HG02798 (cell line): Measurements from ENCODE around the gene KRTAP10-8.
"Not testable (repeated sequence)": the region's sequence is repeated elsewhere in the genome, so short reads cannot be mapped to it uniquely, and the experiment has no call there.

Source experiments
- ATAC-seq: cut with Tn5 transposase; IDR thresholded peaks from one replicate; pipeline ENCODE4 v1.9.1; 2021; ENCODE audit warnings: mild to moderate bottlenecking; ENCODE audit not compliant: unreplicated experiment, poor library complexity

The KRTAP10-8 gene

DNA sequence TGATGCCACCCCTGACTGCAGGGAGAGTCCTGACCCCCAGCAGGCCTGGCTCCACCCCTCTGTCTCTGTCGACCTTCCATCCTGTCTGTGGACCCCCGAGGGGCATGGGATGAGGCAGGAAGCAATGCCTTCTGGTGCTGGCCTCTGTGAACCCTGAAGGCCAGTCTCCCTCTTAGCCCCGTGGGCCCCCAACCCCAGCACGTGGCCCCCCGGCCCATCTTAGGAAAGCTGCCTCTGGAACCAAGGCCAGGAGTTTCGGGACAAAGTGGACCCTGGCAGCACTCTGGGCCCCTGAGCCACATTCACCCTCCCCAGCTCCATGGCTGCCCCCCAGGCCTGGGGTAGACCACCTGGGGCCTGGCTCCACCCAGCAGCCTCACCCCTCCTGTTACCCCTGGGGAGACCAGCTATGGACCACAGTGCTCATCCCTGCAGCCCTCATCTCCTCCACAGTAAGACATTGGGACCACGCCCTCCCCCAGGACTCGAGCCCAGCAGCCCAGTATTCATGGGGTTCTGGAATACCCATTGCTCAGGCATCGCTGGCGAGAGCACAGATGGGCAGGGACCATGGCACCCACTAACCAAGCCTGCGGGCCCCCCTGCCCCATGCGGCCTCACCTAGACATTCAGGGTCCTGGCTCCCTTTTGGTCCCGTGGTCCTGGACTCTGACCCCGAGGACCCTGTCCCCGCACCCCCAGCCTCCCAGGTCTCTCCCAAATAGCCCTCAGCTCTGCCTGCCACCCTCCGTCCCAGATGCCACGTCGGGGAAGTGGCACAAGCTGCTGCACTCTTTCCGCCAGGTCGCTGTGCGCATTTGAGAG, 26.8 kb downstream of the KRTAP10-8 start:
- not testable (repeated sequence) for ATAC-seq

DNA sequence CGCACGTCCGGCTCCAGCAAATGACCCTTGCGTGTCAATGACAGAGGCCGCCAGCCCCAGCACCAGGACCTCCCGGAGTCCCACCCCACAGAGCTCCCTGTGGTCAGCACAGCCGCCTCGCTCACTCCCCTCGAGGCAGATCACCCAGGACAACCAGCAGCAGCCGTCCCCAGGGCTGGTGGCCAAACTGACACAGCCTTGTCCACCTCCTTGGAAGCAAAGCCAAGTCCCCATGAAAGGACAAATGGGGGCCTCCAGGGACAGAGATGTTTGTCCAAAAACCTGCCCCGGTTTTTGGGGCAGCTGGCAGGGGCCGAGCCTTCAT, 27.4 kb downstream of the KRTAP10-8 start:
- ATAC-seq: no peak

DNA sequence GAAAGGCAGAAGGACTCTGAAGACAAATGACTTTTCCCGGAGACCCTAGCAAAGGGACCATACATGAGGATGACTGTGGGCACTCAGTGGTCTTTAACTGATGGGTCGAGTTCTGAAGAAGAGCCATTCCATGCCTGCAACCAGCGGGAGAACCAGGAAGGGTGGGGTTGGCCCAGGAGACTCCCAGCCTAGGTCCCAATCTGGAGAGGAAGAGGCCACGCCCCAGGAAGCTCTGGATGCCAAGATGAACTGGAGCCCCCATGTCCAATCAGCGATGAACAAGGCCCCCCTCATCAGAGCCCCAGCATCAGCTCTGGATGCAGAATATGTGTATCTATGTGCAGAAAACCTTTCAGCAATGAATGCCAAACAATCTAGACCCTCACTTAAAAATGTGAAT, 28.9 kb downstream of the KRTAP10-8 start:
- no peak for ATAC-seq

DNA sequence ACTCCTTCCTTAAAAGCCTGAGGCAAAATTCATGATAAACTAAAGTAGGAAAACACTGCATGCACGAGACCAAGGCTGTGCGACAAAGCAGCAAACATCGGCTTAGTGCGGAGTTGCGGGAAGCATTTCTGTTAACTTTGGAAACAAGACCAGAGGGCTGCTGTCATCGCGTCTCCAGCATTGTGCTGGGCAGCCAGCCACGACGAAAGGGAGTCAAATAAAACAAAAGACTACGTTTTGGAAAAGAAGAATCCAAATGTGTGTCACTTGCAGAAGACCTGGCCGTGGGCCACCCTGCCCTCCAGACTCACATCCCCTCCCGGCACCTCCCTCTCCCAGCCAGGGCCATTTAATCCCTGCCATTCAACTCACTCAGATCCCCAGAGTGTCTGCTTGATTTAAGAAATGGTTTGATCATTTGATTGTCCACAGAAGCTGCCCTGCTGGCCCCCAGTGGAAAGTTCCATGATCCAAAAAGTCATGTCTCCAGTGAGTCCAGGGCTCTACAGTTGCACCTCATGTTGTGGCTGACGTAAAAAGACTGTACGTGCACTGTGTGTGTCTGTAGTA, 31.9 kb downstream of the KRTAP10-8 start:
- ATAC-seq: no peak

DNA sequence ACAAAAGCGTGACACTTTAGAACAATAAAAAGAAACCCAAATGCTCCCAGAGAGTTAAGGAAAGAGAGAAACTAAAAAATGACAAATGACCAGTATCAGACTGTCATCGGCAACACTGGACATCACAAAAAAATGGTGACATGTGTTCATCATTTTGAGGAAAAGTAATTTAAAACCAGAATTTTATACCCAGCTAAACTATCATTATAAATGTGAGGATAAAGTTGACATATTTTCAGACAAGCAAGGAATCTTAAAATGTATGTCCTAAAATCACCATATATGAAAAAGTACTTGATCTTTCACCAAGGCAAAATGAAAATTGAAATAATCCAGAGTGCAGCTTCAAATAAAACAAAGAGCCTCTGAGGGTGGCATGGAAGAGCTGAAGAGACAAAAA, 33.0 kb downstream of the KRTAP10-8 start:
- no peak for ATAC-seq

DNA sequence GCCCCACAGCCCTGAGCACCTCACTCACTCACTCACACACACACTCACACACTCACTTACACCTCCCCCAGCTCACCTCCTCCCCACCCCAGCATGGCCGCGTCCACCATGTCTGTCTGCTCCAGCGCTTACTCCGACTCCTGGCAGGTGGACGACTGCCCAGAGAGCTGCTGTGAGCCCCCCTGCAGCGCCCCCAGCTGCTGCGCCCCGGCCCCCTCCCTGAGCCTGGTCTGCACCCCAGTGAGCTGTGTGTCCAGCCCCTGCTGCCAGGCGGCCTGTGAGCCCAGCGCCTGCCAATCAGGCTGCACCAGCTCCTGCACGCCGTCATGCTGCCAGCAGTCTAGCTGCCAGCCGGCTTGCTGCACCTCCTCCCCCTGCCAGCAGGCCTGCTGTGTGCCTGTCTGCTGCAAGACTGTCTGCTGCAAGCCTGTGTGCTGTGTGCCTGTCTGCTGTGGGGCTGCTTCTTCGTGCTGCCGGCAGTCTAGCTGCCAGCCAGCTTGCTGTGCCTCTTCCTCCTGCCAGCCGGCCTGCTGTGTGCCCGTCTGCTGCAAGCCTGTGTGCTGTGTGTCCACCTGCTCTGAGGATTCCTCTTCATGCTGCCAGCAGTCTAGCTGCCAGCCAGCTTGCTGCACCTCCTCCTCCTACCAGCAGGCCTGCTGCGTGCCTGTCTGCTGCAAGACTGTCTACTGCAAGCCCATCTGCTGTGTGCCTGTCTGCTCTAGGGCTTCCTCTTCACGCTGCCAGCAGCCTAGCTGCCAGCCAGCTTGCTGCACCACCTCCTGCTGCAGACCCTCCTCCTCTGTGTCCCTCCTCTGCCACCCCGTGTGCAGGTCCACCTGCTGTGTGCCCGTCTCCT, 34.7 kb downstream of the KRTAP10-8 start, which contains the start of gene KRTAP10-11:
Gene KRTAP10-11 (plus strand): TSS at position 49 of the 856 bp plus-strand sequence. CDS start 45 bp downstream, at position 94.
- not testable (repeated sequence) for ATAC-seq

DNA sequence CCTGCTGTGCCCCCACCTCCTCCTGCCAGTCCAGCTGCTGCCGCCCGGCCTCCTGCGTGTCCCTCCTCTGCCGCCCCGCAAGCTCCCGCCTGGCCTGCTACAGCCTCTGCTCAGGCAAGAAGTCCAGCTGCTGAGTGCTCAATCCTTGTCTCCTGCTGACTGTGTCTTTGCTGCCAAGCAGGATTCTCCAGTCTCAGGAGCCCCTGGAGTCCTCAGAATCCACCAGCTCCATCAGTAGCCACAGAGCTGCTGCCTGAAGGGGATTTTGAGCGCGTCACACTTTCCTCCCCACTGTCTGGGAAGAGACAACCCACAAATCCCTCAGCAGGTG, 35.3 kb downstream of the KRTAP10-8 start:
- no peak for ATAC-seq

DNA sequence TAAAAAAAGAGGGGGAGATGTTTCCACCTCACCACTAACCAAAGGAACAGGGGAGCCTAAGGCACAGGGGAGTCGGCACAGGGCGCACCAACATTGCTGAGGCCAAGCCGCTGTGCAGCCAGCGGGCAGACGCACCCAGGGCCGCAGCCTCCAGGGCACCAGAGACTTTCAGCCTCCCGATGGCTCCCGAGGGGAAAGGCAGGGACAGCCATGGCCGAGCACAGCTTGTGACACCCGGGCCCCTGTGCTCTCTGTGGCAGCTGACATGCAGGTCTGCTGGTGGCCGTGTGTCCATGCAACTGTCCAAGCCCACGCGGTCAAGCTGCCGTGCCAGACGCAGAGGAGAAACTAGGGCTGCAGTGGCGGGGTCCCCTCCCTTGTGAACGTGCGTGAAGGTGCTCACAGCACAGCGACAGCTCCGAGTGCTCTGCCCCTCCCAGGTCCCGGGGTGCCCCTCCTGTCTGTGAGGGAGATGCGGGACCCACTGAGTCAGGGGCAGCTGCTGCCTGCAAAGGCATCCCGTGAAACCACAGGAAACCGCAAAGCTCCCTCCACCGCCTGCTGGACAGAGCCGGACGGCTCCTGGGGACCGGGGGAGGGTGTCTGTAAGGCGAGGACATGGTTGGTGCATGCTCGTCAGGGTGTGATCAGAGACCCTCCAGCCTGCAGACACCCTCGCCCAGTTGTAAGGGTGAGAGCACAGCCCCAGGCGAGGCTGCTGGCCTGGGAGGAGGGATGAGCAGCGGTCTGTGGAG, 36.9 kb downstream of the KRTAP10-8 start:
- no peak for ATAC-seq

DNA sequence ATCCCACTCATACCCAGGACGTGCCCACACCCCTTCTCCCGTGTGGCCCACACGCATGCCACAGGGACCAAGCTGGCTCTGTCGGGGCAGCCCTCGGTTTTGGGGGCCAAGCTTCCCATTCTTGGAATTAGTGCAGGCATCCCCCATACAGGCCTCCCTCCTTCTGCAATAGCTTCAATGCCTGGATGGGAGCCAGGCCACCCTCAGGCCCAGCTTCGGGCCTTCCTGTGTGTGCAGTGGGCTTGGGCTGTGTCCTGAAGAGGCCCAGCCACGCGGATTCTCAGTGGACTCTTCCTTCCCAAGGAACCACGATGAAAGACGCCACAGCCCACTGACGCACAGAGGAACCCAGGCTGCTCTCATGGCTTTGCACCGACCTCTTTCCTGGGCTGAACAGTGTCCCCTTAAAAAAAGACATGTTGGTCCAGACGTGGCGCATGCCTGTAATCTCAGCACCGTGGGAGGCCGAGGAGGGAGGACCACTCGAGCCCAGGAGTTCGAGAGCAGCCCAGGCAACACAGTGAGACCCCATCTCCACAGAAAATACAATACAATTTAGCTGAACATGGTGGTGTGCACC, 37.7 kb downstream of the KRTAP10-8 start:
- no peak for ATAC-seq

DNA sequence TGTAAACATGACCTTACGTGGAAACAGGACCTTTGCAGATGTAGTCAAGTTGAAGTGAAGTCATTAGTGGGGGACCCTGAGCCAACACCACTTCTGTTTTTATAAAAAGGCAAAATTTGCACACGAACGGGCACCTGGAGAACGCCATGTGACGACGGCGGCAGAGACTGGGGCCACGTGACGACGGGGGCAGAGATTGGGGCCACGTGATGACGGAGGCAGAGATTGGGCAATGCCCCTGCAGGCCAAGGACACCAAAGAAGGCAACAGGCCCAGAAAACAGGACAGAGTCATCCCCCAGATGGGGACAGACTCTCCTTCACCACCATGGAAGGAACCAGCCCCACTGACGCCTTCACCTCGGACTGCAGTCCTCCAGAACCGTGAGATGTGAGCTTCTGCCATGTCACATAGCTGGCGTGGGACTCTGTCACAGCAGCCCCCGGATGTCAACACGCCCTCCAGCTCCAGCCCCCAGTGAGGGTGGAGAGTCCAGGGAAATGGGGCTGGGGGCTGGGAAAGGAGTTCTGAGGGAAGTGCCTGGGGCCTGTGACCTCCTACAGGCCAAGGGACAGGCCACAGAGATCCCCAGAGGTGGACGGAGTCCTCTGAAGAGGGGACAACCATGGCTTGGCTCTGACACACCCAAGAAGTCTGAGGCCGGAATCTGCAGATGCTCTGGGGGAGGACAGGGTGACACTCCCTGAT, 38.5 kb downstream of the KRTAP10-8 start:
- ATAC-seq: no peak

DNA sequence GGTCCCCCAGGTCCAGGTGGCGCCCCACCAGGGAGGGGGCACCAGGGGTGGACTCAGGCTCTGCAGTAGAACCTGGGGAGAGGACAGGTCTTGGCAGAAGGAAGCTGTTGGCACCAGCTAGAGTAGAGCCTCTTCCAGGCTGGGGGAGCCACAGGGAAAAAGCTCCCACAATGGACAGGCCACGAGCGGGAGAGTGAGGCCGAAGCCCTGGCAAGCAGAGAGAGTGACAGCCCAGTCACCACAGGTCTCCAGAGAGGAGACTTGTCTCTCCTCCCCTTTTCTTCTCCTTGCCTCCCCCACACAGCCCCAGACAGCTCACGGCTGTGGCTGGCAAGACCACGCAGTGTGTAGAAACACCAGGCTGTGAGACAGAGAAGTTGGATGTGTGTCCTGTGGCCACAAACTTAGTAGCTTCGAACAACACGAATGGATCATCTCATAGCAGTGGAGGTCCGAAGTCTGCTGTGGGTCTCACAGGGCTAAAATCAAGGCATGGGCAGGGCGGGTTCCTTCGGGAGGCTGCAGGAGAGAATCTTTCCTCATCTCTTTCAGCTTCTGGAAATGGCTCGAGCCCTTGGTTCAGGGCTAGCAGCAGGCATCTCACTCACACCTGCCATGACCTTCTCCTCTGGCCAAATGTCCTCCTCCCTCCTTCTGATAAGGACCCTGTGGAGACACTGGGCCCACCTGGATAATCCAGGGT, 39.2 kb downstream of the KRTAP10-8 start:
- no peak for ATAC-seq

DNA sequence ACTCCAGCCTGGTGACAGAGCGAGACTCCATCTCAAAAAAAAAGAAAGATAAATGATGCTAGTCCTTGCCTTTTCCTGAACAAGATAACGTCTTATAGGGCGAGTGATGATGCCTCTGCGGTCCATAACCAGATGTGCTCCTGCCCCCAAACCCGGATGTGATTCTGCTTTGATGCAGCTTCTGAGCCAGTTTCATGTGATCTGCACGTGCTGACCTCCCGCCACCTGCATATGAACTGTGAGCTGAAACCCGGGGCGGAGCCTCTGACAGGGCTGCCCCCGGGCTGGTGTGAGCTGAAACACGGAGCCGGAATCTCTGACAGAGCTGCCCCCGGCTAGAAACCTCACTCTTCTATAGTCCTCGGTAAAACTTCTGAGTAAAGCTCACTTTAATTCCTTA, 41.2 kb downstream of the KRTAP10-8 start:
- ATAC-seq: no peak

DNA sequence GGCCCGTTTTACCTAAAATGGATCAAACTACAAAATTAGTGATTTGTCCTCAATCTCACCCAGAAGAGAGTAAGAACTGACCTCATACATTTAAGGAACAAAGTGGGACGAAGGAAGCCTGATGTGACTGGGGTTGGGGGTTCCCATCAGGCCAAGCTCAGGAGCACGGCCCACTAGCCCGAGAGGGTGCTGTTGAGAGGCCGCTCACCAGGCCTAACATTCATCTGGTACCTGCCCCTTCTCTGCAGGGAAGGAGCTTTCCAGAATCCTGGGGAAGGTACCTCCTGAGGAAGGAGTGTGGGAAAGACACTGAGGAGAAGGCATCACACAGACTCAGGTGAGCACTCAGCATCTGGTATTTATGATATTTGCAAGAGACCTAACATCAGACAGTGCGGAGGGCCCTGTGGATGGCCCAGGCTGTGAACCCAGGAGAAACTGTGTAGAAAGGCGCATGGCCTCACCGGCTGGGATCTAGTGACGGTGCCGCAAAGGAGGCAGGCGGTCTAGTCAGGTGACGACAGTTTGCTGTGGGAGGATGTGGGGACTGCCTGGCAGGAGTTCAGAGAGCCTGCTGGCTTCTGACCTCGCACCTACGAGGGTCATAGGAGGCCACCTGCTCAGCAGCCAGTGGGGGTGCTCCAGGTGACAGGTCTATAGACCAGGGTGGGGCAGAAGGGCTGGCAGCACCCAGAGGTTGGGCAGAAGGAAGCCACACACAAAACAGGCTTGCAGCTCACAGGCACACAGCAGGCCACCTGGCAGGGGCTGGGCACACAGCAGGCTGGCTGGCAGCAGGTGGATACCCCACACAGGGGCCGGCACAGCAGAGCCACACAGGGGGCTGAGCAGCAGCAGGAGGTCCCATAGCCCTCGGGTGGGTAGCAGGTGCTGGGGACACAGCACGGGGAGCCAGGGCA, 42.0 kb downstream of the KRTAP10-8 start:
- ATAC-seq: no peak

DNA sequence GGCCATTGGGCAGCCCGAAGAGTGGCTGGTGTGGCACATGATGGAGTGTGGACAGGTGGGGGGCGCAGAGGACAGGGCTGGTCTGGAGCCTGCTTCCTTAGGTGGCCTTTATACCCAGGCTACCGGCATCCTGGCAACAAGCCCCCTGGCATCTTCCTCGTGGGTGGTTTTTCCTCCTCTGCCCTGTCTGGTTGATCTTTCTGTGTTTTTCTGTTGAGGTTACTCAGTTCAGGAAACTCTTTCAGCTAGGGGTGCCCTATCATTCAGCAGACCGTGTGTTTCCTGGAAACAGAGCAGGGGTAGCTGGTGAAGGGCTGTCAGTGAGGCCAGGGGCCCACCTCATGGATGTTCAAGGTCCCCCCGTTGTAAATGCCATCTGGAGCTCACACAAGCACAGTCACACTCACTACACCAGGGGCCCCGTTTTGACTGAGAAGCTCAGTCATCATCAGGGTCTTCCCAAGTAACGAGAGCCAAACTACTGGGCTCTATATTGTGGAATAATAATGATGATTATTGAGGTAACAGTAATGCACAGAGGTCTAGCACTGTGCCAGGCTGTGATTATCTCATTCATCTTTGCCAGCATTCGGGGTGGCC, 42.8 kb downstream of the KRTAP10-8 start, which contains the start of gene KRTAP12-4:
Gene KRTAP12-4 (minus strand): TSS at position 84 of the 600 bp plus-strand sequence. CDS start 45 bp downstream, at position 39.
- ATAC-seq: no peak

DNA sequence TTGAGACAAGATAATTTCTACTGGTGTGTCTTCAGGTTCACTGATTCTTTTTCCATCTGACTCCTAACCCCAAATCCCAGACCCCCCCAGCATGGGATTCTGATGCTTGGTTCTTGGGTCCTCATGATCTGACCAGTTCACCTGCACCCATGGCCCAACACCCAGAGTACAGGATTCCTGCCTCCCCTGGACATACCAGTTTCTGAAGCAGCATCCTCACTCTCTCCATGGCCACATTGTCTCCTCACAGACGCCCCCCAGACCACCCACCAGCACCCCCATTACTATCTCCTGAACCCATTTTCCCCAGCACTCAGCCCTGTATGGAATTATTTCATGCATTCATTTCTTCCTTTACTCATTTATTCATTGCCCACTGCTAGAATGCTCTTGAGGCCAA, 45.0 kb downstream of the KRTAP10-8 start:
- ATAC-seq: no peak

DNA sequence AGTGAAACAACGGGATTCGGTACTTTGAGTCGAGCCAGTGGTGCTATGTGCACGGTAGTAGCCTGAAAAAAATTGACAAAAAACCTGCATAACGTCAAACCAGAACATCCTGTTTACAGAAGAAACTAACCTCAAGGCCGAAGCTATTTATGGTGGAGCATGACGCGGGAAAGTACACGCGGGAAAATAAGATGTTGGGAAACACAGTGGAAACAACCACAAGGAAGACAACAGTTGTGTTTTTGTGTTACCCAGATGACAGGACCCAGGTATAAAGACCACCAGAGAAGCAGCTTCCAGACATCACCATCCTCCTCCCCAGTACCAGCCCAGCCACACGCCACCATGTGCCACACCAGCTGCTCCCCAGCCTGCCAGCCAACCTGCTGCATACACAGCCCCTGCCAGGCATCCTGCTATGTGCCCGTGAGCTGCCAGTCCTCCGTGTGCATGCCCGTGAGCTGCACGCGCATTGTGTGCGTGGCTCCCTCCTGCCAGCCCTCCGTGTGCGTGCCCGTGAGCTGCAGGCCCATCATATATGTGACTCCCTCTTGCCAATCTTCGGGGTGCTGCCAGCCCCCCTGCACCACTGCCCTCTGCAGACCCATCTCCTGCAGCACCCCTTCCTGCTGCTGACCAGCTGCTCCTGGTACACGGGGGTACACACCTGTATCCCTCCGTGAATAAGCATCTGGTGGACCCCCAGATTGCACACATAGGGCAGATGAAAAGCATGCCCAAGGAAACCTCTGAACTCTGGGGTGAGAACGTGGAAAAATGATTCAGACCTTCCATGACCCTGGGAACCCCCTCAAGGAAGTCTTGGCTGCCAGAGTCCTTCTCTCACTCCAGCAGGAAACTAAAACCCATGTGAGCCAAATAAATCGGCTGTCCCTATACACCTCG, 46.0 kb downstream of the KRTAP10-8 start, which contains the start of gene KRTAP12-3:
Gene KRTAP12-3 (plus strand): TSS at position 298 of the 906 bp plus-strand sequence. CDS start 48 bp downstream, at position 346.
- no peak for ATAC-seq
